SK-N-MC (cell line): Measurements from ENCODE around the gene CCDC3.

ENCODE experiments used
- EZH2 ChIP-seq: fragments of 200-600 bp; sonication (generic); IDR thresholded peaks from one replicate; pipeline ENCODE4 v1.6.1; 2017; ENCODE audit warnings: antibody characterized with exemption
- FOXP2 ChIP-seq: optimal IDR thresholded peaks from 2 replicates; pipeline ENCODE3; 2011; ENCODE audit warnings: mild to moderate bottlenecking, moderate library complexity; ENCODE audit not compliant: insufficient read depth; ENCODE audit errors: extremely low read length, control extremely low read depth
- POLR2AphosphoS5 ChIP-seq: IDR thresholded peaks from 2 replicates; pipeline ENCODE4 v1.6.1; 2012; ENCODE audit warnings: mild to moderate bottlenecking, low read depth, low read length, borderline replicate concordance

DNA sequence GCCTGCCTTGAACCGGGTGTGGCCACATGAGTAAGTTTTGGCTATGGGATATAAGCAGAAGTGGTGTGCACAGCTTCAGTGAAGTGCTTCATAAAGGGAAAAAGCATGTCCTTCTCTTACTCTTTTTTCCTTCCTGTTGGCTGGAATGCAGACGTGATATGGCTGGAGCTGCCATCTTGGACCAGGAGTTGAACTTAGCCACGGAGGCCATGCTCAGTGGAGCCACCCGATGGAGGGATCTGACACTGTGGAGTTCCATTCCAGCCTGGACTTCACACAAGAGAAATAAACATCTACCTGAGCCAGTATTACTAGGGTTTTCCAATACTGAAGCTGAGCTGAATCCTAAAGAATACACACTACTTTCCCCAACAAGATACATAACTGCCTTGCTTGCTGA lies 52.3 kb downstream of the CCDC3 start:
- TF ChIP-seq POLR2AphosphoS5 (no peak), EZH2 (no peak), FOXP2 (no peak)
